Stimulated activated memory B cell treated with anti-CD40 and anti-IgM and Interleukin-4, amounts not matched to agents 10 μg/mL and 1 μg/mL and 100 μg/mL, for 72 hours (primary cell): ENCODE results near the gene MKI67.

Source experiments
- ATAC-seq: fragments of 150-1000 bp; cut with Tn5 transposase; 2 replicates; pipeline ENCODE4 v1.10.0; 2021
- H3K27ac Mint-ChIP-seq: one replicate; pipeline ENCODE4 v1.8.0; 2022; ENCODE audit warnings: mild to moderate bottlenecking, mixed read lengths
- H3K27me3 Mint-ChIP-seq: one replicate; pipeline ENCODE4 v1.8.0; 2022; ENCODE audit warnings: mixed read lengths
- H3K36me3 Mint-ChIP-seq: one replicate; pipeline ENCODE4 v1.8.0; 2022; ENCODE audit warnings: mixed read lengths
- H3K4me1 Mint-ChIP-seq: one replicate; pipeline ENCODE4 v1.8.0; 2022; ENCODE audit warnings: mixed read lengths
- H3K4me3 Mint-ChIP-seq: one replicate; pipeline ENCODE4 v1.8.0; 2022; ENCODE audit warnings: mild to moderate bottlenecking, moderate library complexity, mixed read lengths
- H3K9me3 Mint-ChIP-seq: one replicate; pipeline ENCODE4 v1.8.0; 2022; ENCODE audit warnings: mixed read lengths

MKI67 gene

DNA sequence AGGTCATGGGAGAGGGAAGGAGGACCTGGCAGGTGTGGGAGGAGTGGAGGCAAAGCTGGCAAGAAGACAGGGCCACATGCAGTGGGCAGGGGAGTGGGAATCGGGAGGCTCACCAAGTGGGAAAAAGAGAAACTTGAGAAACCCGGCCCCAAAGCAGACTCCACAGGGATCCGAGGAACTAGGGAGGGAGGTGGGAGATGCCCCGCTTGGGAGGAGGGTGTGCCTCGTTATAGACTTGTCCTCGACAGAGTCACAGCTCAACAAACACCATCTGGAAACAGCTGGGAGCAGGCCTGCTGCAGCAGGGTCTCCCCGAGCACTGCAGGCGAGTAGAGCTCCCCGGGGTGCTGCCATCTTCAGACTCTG is 54.8 kb downstream of the MKI67 start:
- Mint-ChIP-seq H3K4me3 (no peak overlapping the region), H3K9me3 (peaks cover 3% of the 10 kb centered on the region), H3K36me3 (peaks cover 67% of the 10 kb centered on the region), H3K27me3 (no peaks in the 10 kb centered on the region), H3K27ac (no peak overlapping the region), H3K4me1 (peaks cover 32% of the 10 kb centered on the region)
- ATAC-seq = no peak

DNA sequence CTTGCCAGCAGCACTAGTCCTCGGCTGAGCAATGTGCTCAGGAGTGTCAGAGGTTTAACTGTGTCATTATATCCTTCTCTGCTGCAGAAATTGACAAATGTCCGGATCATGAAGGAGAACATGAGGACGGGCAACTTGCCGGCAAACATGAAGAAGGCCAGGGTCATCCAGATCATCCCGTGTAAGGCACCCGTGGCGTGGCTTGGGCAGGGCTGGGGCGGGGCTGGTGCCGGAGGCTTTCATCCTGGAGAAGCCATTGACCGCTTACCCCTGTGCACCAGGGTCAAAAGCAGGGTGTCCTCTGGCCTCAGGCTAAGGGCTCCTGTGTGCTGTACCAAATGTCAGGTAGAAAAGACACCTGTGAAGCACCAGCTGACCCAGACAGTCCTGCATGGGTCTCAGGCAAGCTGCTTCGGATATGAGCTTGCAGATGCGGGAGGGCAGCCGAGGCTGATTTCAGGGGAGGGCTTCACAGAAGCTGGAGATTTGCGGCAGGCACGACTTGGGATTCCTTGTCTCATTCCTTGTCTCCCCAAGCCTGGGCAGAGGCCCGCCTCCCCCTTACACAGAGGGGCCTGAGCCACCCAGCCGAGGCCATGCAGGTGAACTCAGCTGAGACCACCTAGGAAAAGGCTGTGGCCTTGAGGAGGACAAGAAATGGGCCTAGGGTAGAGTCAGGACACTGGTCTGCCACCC is 55.4 kb downstream of the MKI67 start:
- no peak overlapping the region for H3K4me3 Mint-ChIP-seq
- H3K36me3 Mint-ChIP-seq = peaks cover 68% of the 10 kb centered on the region
- no peak overlapping the region for H3K27ac Mint-ChIP-seq
- H3K4me1 Mint-ChIP-seq = peaks cover 37% of the 10 kb centered on the region
- H3K27me3 Mint-ChIP-seq = no peaks in the 10 kb centered on the region
- ATAC-seq = no peak
- peaks cover 3% of the 10 kb centered on the region for H3K9me3 Mint-ChIP-seq

DNA sequence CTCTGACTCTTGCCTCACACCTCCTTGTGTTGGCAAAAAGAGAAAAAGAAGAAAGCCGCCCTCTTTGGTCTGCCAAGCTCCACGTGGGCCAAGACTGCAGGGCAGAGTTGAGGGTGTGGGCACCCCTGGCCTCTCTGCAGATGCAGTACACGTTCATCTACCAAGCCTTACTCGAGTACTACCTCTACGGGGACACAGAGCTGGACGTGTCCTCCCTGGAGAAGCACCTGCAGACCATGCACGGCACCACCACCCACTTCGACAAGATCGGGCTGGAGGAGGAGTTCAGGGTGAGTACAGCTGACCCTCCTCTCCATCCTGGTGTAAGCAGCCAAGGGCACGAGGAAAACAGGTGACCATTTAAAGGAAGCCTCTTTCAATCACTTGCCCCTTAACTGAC is 56.1 kb downstream of the MKI67 start:
- no peak for ATAC-seq
- Mint-ChIP-seq H3K27me3 (no peaks in the 10 kb centered on the region), H3K4me3 (no peak overlapping the region), H3K4me1 (peaks cover 44% of the 10 kb centered on the region), H3K27ac (no peak overlapping the region), H3K9me3 (peaks cover 3% of the 10 kb centered on the region), H3K36me3 (peaks cover 69% of the 10 kb centered on the region)

- H3K27me3 Mint-ChIP-seq = no peaks in the 10 kb centered on the region
- peaks cover 51% of the 10 kb centered on the region for H3K4me1 Mint-ChIP-seq
- H3K9me3 Mint-ChIP-seq = peaks cover 3% of the 10 kb centered on the region
- ATAC-seq = peak; percentile 32
- no peak overlapping the region for H3K27ac Mint-ChIP-seq
- H3K4me3 Mint-ChIP-seq = no peak overlapping the region
- H3K36me3 Mint-ChIP-seq = peaks cover 63% of the 10 kb centered on the region
Measured at GRCh38 chr10:128069351-128070051, 56.7 kb downstream of the MKI67 start.

- Mint-ChIP-seq H3K27me3 (no peaks in the 10 kb centered on the region), H3K36me3 (peaks cover 54% of the 10 kb centered on the region), H3K9me3 (peaks cover 3% of the 10 kb centered on the region), H3K4me1 (peaks cover 59% of the 10 kb centered on the region), H3K27ac (no peak overlapping the region), H3K4me3 (no peak overlapping the region)
- ATAC-seq = no peak
Measured at GRCh38 chr10:128068398-128069285, 57.6 kb downstream of the MKI67 start.

DNA sequence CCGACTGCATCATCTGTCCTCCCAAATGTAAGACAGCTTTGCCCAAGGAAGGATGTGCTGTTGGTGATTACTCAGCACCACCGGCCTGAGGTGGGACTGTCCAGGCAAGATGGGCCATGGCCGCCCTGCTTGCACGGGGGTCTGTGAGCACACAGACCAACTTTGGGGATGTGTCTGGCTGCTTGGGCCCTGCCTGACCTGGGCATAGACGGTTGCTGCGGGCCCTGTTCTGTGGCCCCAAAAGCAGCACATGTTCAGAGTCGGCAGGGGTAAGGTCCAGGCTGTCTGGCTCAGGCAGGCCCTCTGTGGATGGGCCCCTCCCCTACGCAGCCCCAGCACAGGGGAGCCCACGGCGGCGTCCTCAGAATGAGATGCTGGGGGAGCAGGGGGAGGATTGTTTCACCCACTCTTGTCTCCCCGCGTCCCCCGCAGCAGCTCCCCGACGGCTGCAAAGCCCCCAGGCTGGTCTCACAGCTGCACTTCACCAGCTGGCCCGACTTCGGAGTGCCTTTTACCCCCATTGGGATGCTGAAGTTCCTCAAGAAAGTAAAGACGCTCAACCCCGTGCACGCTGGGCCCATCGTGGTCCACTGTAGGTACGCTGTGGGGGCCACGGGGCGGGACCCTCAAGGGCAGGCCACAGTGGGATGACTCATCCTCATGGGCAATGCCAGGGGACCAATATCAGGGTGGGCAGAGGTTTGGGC is 58.4 kb downstream of the MKI67 start:
- H3K4me1 Mint-ChIP-seq = peaks cover 67% of the 10 kb centered on the region
- H3K36me3 Mint-ChIP-seq = peaks cover 46% of the 10 kb centered on the region

DNA sequence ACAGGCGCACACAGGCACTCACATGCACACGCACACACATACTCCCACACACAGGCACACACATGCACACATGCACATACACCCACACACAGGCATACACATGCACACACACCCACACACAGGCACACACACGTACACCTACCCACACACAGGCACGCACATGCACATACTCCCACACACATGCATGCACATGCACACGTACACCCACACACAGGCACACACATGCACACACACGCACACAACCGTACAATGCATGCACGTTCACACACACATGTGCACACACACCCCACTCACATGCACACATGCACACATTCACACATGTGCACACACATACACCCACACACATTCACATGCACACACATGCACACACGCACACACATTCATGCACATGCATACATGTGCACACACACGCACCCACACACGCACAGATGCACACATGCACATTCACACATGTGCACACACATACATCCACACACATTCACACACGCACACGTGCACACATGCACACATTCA is 59.3 kb downstream of the MKI67 start:
- peaks cover 42% of the 10 kb centered on the region for H3K36me3 Mint-ChIP-seq
- no peak overlapping the region for H3K4me3 Mint-ChIP-seq
- H3K4me1 Mint-ChIP-seq = peaks cover 76% of the 10 kb centered on the region
- H3K27ac Mint-ChIP-seq = peak overlapping the region; percentile 67
- no peaks in the 10 kb centered on the region for H3K27me3 Mint-ChIP-seq
- peaks cover 3% of the 10 kb centered on the region for H3K9me3 Mint-ChIP-seq
- ATAC-seq = no peak

More for the DNA sequence above, 58.4 kb downstream of the MKI67 start:
- Mint-ChIP-seq H3K4me3 (no peak overlapping the region), H3K27me3 (no peaks in the 10 kb centered on the region), H3K9me3 (peaks cover 3% of the 10 kb centered on the region), H3K27ac (no peak overlapping the region)
- no peak for ATAC-seq

DNA sequence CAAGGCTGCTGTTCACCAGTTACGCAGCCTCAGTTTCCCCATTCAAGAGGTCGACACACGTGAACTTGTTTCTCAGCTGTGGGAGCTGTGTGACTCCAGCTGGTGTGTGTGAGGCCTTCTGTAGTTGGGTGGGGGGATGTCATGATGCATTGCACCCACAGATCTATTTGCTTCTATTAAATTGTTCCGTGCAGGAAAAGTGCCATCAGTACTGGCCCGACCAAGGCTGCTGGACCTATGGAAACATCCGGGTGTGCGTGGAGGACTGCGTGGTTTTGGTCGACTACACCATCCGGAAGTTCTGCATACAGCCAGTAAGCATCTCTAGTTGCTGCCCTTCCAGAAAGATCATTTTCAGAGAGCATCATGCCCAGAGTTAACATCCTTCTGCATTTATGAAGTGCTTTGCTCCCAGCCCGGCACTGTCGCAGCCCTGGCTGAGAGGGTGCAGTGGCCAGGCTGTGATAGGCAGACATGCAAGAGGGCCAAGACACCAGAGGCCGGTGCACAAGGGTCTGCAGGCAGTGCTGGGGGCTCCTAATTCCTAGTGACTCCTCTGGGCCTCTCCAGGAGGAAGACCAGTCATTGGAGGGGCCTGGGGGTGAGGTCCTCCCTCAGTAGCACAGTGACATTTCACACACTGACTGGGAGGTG is 60.2 kb downstream of the MKI67 start:
- H3K27ac Mint-ChIP-seq = peak overlapping the region; percentile 67
- no peak overlapping the region for H3K4me3 Mint-ChIP-seq
- no peaks in the 10 kb centered on the region for H3K27me3 Mint-ChIP-seq
- H3K4me1 Mint-ChIP-seq = peaks cover 79% of the 10 kb centered on the region
- no peak for ATAC-seq
- H3K36me3 Mint-ChIP-seq = peaks cover 37% of the 10 kb centered on the region
- H3K9me3 Mint-ChIP-seq = peaks cover 3% of the 10 kb centered on the region

DNA sequence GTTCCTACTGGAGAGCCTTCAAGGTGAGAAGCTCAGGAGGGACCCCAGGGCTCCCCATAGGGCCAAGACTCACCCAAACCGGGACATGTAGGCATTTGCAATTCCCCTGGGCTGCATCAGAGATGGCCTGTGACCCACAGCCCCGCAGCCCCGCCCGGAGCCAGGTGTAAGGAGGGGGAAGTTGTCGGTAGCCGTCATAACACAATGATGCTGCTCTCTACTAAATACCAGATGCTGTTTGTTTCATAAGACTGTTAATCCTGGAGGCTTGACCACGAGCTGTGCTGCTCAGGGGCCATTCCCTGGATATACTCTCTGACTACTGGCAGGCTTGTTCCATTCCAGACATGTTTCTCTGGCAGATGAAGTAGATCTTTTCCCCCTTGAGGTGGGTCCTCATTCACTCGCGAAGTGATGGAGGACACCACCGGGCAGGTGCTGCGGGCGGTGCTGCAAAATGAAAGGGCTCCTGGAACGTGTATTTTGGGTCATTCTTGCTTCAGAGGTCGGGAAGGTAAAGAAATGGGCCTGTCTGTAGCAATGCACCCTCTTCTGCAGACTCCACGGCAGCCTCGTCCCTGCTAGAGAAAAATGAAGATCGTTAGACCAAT is 61.1 kb downstream of the MKI67 start:
- Mint-ChIP-seq H3K4me1 (peaks cover 81% of the 10 kb centered on the region), H3K9me3 (peaks cover 3% of the 10 kb centered on the region), H3K27me3 (no peaks in the 10 kb centered on the region), H3K36me3 (peaks cover 41% of the 10 kb centered on the region), H3K4me3 (peak overlapping the region; percentile 56), H3K27ac (peak overlapping the region; percentile 67)
- no peak for ATAC-seq

GRCh38 chr10:128064108-128064969 is 61.9 kb downstream of the MKI67 start:
- H3K27me3 Mint-ChIP-seq = no peaks in the 10 kb centered on the region
- peaks cover 80% of the 10 kb centered on the region for H3K4me1 Mint-ChIP-seq
- H3K9me3 Mint-ChIP-seq = peaks cover 3% of the 10 kb centered on the region
- ATAC-seq = peak; percentile 89
- H3K27ac Mint-ChIP-seq = peak overlapping the region; percentile 67
- H3K4me3 Mint-ChIP-seq = peak overlapping the region; percentile 10
- peaks cover 41% of the 10 kb centered on the region for H3K36me3 Mint-ChIP-seq

DNA sequence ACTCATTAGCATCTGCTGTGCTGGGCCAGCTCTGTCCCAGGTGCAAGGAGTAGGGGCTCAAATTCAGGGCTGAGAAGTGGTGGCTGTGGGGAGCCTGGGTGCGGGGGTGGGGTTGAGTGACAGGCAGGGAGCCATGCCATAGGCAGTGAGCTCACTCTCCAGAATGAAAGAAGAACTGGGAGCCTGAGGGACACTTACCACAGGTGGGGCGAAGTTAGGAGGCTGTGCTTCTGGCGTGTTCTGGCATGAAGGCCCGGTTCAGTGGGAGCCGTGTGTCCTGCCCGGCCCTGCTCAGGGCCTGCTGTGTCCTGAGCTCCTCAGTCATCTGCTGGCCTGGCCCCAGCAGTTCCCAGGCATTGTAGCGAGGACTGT is 62.5 kb downstream of the MKI67 start:
- peak overlapping the region; percentile 67 for H3K27ac Mint-ChIP-seq
- peaks cover 41% of the 10 kb centered on the region for H3K36me3 Mint-ChIP-seq
- peaks cover 73% of the 10 kb centered on the region for H3K4me1 Mint-ChIP-seq
- H3K4me3 Mint-ChIP-seq = peak overlapping the region; percentile 57
- peaks cover 3% of the 10 kb centered on the region for H3K9me3 Mint-ChIP-seq
- ATAC-seq = peak; percentile 32
- H3K27me3 Mint-ChIP-seq = no peaks in the 10 kb centered on the region

- H3K36me3 Mint-ChIP-seq = peaks cover 41% of the 10 kb centered on the region
- H3K4me1 Mint-ChIP-seq = peaks cover 71% of the 10 kb centered on the region
- no peaks in the 10 kb centered on the region for H3K27me3 Mint-ChIP-seq
- ATAC-seq = peak; percentile 58
- peak overlapping the region; percentile 67 for H3K27ac Mint-ChIP-seq
- peaks cover 3% of the 10 kb centered on the region for H3K9me3 Mint-ChIP-seq
- H3K4me3 Mint-ChIP-seq = peak overlapping the region; percentile 57
Measured at GRCh38 chr10:128062881-128063563, 63.2 kb downstream of the MKI67 start.
